CD8-positive, alpha-beta memory T cell (primary cell): Measurements from ENCODE around the gene DIO3. TPM values are rescaled to one million over a fixed set of nuclear protein-coding genes. Genes with fewer than 3 reads are reported as not detected.

Source experiments
- CTCF ChIA-PET: fragments of 350-600 bp; sonication (Branson Sonifier 250); formaldehyde crosslinking; loops from one replicate; lab custom pipeline; 2021; ENCODE audit warnings: antibody characterized with exemption; lab: Charles Lee
- POLR2A ChIA-PET: fragments of 350-600 bp; sonication (Branson Sonifier 250); formaldehyde crosslinking; loops from one replicate; lab custom pipeline; 2021; ENCODE audit warnings: antibody characterized with exemption; lab: Charles Lee
- DNase-seq, 5 donors: peaks; one replicate each; pipeline versions ENCODE4 v3.0.0 to v3.0.0-alpha.2; 2020 to 2022; ENCODE audit warnings: mixed read lengths in 1 of 5
- H3K27ac ChIP-seq: one replicate; pipeline ENCODE4 v1.7.0; 2013; ENCODE audit warnings: low read depth, mild to moderate bottlenecking, low read length, moderate library complexity
- H3K27me3 ChIP-seq: 2 replicates; pipeline ENCODE4 v1.7.0; 2013; ENCODE audit warnings: low read length, mild to moderate bottlenecking; ENCODE audit not compliant: insufficient read depth, poor library complexity, severe bottlenecking
- H3K36me3 ChIP-seq: 2 replicates; pipeline ENCODE4 v1.7.0; 2013; ENCODE audit warnings: mild to moderate bottlenecking, low read length, moderate library complexity; ENCODE audit not compliant: insufficient read depth
- H3K4me1 ChIP-seq: 2 replicates; pipeline ENCODE4 v1.7.0; 2013; ENCODE audit warnings: mild to moderate bottlenecking, low read length, moderate library complexity; ENCODE audit not compliant: insufficient read depth
- H3K4me3 ChIP-seq: 2 replicates; pipeline ENCODE4 v1.7.0; 2013; ENCODE audit warnings: mild to moderate bottlenecking, low read length
- H3K9me3 ChIP-seq: 2 replicates; pipeline ENCODE4 v1.7.0; 2013; ENCODE audit warnings: mild to moderate bottlenecking, low read length
- H3K27ac Mint-ChIP-seq, 8 donors: one replicate each; pipeline ENCODE4 v1.8.0; 2020 to 2021; ENCODE audit warnings: mixed read lengths in 8 of 8, mild to moderate bottlenecking in 6 of 8, inconsistent platforms in 3 of 8, moderate library complexity in 3 of 8
- H3K27me3 Mint-ChIP-seq, 2 donors: one replicate each; pipeline ENCODE4 v1.8.0; 2020 to 2021; ENCODE audit warnings: mixed read lengths in 2 of 2, mild to moderate bottlenecking in 1 of 2, moderate library complexity in 1 of 2
- H3K36me3 Mint-ChIP-seq, 3 donors: one replicate each; pipeline ENCODE4 v1.8.0; 2020 to 2021; ENCODE audit warnings: mixed read lengths in 3 of 3, inconsistent platforms in 1 of 3, mild to moderate bottlenecking in 1 of 3
- H3K4me1 Mint-ChIP-seq, 3 donors: one replicate each; pipeline ENCODE4 v1.8.0; 2020 to 2021; ENCODE audit warnings: mixed read lengths in 3 of 3, inconsistent platforms in 1 of 3, mild to moderate bottlenecking in 1 of 3
- H3K4me3 Mint-ChIP-seq, 7 donors: one replicate each; pipeline ENCODE4 v1.8.0; 2020 to 2021; ENCODE audit warnings: mixed read lengths in 7 of 7, mild to moderate bottlenecking in 6 of 7, moderate library complexity in 4 of 7, inconsistent platforms in 2 of 7
- H3K9me3 Mint-ChIP-seq, 5 donors: one replicate each; pipeline ENCODE4 v1.8.0; 2020 to 2022; ENCODE audit warnings: mixed read lengths in 5 of 5, mild to moderate bottlenecking in 3 of 5, moderate library complexity in 2 of 5, inconsistent platforms in 1 of 5
- polyA plus RNA-seq: library from polyadenylated mRNA; unstranded; fragments of 300-500 nt; fragmentation: Illumina TruSeq; gene quantifications from one replicate; pipeline ENCODE4 v1.2.3, GENCODE V29; 2021
- total RNA-seq, 2 experiments: library from RNA; stranded (reverse); gene quantifications; one replicate each; pipeline ENCODE4 v1.2.3, GENCODE V29; 2021

Gene DIO3
- total and polyA plus RNA-seq, 3 experiments from 2014 or later, result not detected

- no peak overlapping the region for H3K4me3 Mint-ChIP-seq
- DNase-seq, result peak in 1 of 5 donors; percentile 47
- H3K4me1 Mint-ChIP-seq, result no peaks in the 10 kb centered on the region
- Histone ChIP-seq H3K27ac (no peak overlapping the region), H3K36me3 (no peaks in the 10 kb centered on the region), H3K4me1 (no peaks in the 10 kb centered on the region), H3K4me3 (no peak overlapping the region), H3K27me3 (no peaks in the 10 kb centered on the region), H3K9me3 (no peaks in the 10 kb centered on the region)
- H3K27ac Mint-ChIP-seq, result no peak overlapping the region
- H3K9me3 Mint-ChIP-seq, result no peaks in the 10 kb centered on the region
- peaks cover 0 to 3% of the 10 kb centered on the region in 2 donors for H3K27me3 Mint-ChIP-seq
- ChIA-PET CTCF (no interaction called here), POLR2A (no interaction called here)
- H3K36me3 Mint-ChIP-seq, result no peaks in the 10 kb centered on the region
Measured at GRCh38 chr14:101584055-101584859, 23.0 kb downstream of the DIO3 start.

- H3K9me3 Mint-ChIP-seq, result no peaks in the 10 kb centered on the region
- H3K27me3 Mint-ChIP-seq, result peaks cover 0 to 3% of the 10 kb centered on the region in 2 donors
- no peak overlapping the region for H3K4me3 ChIP-seq
- no peak overlapping the region for H3K4me3 Mint-ChIP-seq
- no peaks in the 10 kb centered on the region for H3K9me3 ChIP-seq
- ChIA-PET CTCF (no interaction called here), POLR2A (no interaction called here)
- H3K27ac Mint-ChIP-seq, result no peak overlapping the region
- H3K36me3 ChIP-seq, result no peaks in the 10 kb centered on the region
- H3K27me3 ChIP-seq, result no peaks in the 10 kb centered on the region
- no peak for DNase-seq
- H3K4me1 ChIP-seq, result no peaks in the 10 kb centered on the region
- H3K36me3 Mint-ChIP-seq, result no peaks in the 10 kb centered on the region
- no peaks in the 10 kb centered on the region for H3K4me1 Mint-ChIP-seq
- H3K27ac ChIP-seq, result no peak overlapping the region
Measured at GRCh38 chr14:101585211-101585610, 23.9 kb downstream of the DIO3 start.

GRCh38 chr14:101586531-101587430, 25.5 kb downstream of the DIO3 start:
- H3K9me3 ChIP-seq, result no peaks in the 10 kb centered on the region
- H3K27me3 ChIP-seq, result no peaks in the 10 kb centered on the region
- Mint-ChIP-seq H3K4me1 (no peaks in the 10 kb centered on the region), H3K9me3 (no peaks in the 10 kb centered on the region), H3K27me3 (peaks cover 0 to 3% of the 10 kb centered on the region in 2 donors), H3K36me3 (no peaks in the 10 kb centered on the region), H3K27ac (no peak overlapping the region), H3K4me3 (no peak overlapping the region)
- DNase-seq, result peak in 1 of 5 donors; percentile 42
- POLR2A ChIA-PET, result no interaction called here
- no peaks in the 10 kb centered on the region for H3K4me1 ChIP-seq
- CTCF ChIA-PET, result no interaction called here
- H3K4me3 ChIP-seq, result no peak overlapping the region
- H3K36me3 ChIP-seq, result no peaks in the 10 kb centered on the region
- H3K27ac ChIP-seq, result no peak overlapping the region

- no peak overlapping the region for H3K4me3 Mint-ChIP-seq
- ChIA-PET CTCF (no interaction called here), POLR2A (no interaction called here)
- H3K4me1 Mint-ChIP-seq, result no peaks in the 10 kb centered on the region
- Histone ChIP-seq H3K4me3 (no peak overlapping the region), H3K27me3 (no peaks in the 10 kb centered on the region), H3K27ac (no peak overlapping the region), H3K4me1 (no peaks in the 10 kb centered on the region), H3K9me3 (no peaks in the 10 kb centered on the region), H3K36me3 (no peaks in the 10 kb centered on the region)
- H3K27ac Mint-ChIP-seq, result no peak overlapping the region
- peaks cover 0 to 3% of the 10 kb centered on the region in 2 donors for H3K27me3 Mint-ChIP-seq
- H3K9me3 Mint-ChIP-seq, result no peaks in the 10 kb centered on the region
- no peaks in the 10 kb centered on the region for H3K36me3 Mint-ChIP-seq
- DNase-seq, result peak in 1 of 5 donors; percentile 33
Measured at GRCh38 chr14:101587441-101587911, 26.2 kb downstream of the DIO3 start.

GRCh38 chr14:101588286-101588975, 27.1 kb downstream of the DIO3 start:
- H3K4me3 ChIP-seq, result no peak overlapping the region
- POLR2A ChIA-PET, result no interaction called here
- no peaks in the 10 kb centered on the region for H3K36me3 Mint-ChIP-seq

GRCh38 chr14:101588990-101589389, 27.7 kb downstream of the DIO3 start:
- POLR2A ChIA-PET, result no interaction called here
- no peak overlapping the region for H3K27ac ChIP-seq
- DNase-seq, result no peak
- no peaks in the 10 kb centered on the region for H3K27me3 ChIP-seq
- H3K4me1 ChIP-seq, result no peaks in the 10 kb centered on the region
- Mint-ChIP-seq H3K36me3 (no peaks in the 10 kb centered on the region), H3K27me3 (no peaks in the 10 kb centered on the region), H3K4me1 (peaks cover 7 to 10% (median 9%) of the 10 kb centered on the region in 3 donors), H3K27ac (no peak overlapping the region), H3K4me3 (no peak overlapping the region), H3K9me3 (no peaks in the 10 kb centered on the region)
- H3K36me3 ChIP-seq, result no peaks in the 10 kb centered on the region
- H3K4me3 ChIP-seq, result no peak overlapping the region
- CTCF ChIA-PET, result no interaction called here
- H3K9me3 ChIP-seq, result no peaks in the 10 kb centered on the region

More at GRCh38 chr14:101588286-101588975, 27.1 kb downstream of the DIO3 start:
- Histone ChIP-seq H3K36me3 (no peaks in the 10 kb centered on the region), H3K4me1 (no peaks in the 10 kb centered on the region), H3K27me3 (no peaks in the 10 kb centered on the region), H3K27ac (no peak overlapping the region), H3K9me3 (no peaks in the 10 kb centered on the region)
- CTCF ChIA-PET, result no interaction called here
- no peak for DNase-seq
- no peaks in the 10 kb centered on the region for H3K27me3 Mint-ChIP-seq
- no peak overlapping the region for H3K4me3 Mint-ChIP-seq
- H3K9me3 Mint-ChIP-seq, result no peaks in the 10 kb centered on the region
- H3K4me1 Mint-ChIP-seq, result peaks cover 2 to 5% (median 3%) of the 10 kb centered on the region in 3 donors
- H3K27ac Mint-ChIP-seq, result no peak overlapping the region

GRCh38 chr14:101589486-101590015, 28.3 kb downstream of the DIO3 start:
- no peaks in the 10 kb centered on the region for H3K4me1 ChIP-seq
- H3K4me1 Mint-ChIP-seq, result peaks cover 13 to 16% (median 14%) of the 10 kb centered on the region in 3 donors
- H3K36me3 Mint-ChIP-seq, result no peaks in the 10 kb centered on the region
- no peak overlapping the region for H3K4me3 ChIP-seq
- H3K27me3 ChIP-seq, result no peaks in the 10 kb centered on the region
- no peaks in the 10 kb centered on the region for H3K36me3 ChIP-seq
- H3K27me3 Mint-ChIP-seq, result no peaks in the 10 kb centered on the region
- DNase-seq, result peak in 1 of 5 donors; percentile 25
- H3K9me3 Mint-ChIP-seq, result peaks cover 0 to 4% (median 0%) of the 10 kb centered on the region in 5 donors
- H3K4me3 Mint-ChIP-seq, result no peak overlapping the region
- CTCF ChIA-PET, result no interaction called here
- POLR2A ChIA-PET, result no interaction called here
- H3K27ac ChIP-seq, result no peak overlapping the region
- H3K9me3 ChIP-seq, result no peaks in the 10 kb centered on the region
- H3K27ac Mint-ChIP-seq, result no peak overlapping the region
